GM13976 (cell line): ENCODE results near the gene DSN1.

Experiments used
- DNase-seq: peaks from one replicate; pipeline ENCODE4 v3.0.0; 2012; ENCODE audit warnings: low spot score
- in situ Hi-C: fragments of 300-500 bp; cut with MboI; formaldehyde crosslinking; loops from one replicate; pipeline ENCODE4 v1.12.0; 2022; ENCODE audit warnings: low sequenced_read_pairs, mixed read lengths, inconsistent platforms; ENCODE audit not compliant: unreplicated experiment
- TF ChIP-seq, protein P1 (sequence below): IDR thresholded peaks from 2 replicates; pipeline ENCODE4 v1.5.1; 2012; ENCODE audit warnings: borderline replicate concordance, mild to moderate bottlenecking; ENCODE audit not compliant: insufficient read depth; ENCODE audit errors: extremely low read depth, missing control alignments, control extremely low read depth

The DSN1 gene

DNA sequence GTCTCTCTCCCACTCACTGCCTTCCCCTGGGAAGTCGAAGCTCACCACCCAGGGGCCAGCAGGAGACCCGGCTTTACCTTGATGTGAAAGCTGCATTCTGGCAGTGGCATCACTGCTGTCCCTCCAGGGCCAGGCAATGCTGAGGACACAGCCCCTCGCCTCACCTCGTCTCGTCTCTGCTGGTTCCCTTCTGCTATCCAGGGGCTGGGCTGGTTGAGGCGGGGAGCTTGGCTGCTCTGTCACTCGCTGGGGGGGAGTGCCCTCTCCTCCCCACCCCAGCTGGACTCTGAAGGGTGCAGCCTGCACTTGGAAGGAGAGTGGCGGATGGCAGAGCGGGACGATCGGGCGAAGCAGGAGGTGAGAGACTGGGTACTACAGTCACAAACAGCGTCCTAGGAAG lies 12.7 kb upstream of the DSN1 start:
- TF ChIP-seq, protein P1, sequence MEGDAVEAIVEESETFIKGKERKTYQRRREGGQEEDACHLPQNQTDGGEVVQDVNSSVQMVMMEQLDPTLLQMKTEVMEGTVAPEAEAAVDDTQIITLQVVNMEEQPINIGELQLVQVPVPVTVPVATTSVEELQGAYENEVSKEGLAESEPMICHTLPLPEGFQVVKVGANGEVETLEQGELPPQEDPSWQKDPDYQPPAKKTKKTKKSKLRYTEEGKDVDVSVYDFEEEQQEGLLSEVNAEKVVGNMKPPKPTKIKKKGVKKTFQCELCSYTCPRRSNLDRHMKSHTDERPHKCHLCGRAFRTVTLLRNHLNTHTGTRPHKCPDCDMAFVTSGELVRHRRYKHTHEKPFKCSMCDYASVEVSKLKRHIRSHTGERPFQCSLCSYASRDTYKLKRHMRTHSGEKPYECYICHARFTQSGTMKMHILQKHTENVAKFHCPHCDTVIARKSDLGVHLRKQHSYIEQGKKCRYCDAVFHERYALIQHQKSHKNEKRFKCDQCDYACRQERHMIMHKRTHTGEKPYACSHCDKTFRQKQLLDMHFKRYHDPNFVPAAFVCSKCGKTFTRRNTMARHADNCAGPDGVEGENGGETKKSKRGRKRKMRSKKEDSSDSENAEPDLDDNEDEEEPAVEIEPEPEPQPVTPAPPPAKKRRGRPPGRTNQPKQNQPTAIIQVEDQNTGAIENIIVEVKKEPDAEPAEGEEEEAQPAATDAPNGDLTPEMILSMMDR = no peak
- in situ Hi-C loops = no loop called here
- DNase-seq = no peak

DNA sequence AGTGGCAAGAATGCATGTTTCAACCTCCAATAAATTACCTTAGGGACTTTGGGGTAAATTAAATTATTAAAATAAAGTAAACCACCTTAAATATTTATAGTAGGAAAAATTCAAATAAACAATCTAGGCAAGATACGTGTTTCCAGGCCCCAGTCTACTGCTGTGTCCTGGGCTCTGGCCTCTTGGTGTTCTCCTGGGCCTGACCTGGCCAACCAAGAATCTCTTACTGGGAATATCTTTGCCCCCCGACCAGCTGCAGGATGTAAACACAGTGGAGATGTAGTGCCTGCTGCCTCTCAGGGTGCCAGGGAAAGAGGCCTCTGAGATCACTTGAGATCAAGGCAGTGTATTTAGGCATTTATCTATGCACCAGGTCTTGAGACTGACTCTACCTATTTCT lies 11.7 kb upstream of the DSN1 start:
- in situ Hi-C loops = no loop called here
- no peak for DNase-seq
- TF ChIP-seq, protein P1 = no peak

DNA sequence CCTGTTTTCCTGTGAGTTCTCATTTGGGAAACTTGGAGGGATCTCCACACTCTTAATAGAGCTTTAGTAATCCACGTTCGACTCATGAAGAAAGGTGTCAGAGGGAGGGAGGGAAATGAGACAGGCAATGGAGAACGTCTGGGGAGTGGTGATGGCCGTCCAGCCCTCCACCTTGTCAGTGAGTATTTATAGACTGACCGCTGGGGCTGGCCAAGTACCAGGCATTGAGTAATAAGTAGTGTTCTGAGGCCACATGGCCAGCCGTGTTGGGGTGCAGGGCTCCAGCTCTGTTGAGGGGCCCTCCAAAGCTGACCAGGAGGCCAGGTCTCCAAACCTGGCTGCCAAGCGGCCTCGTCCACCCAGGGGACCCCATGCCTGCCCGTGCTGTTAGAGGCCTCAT lies 11.3 kb upstream of the DSN1 start:
- TF ChIP-seq, protein P1 = no peak
- in situ Hi-C loops = no loop called here
- no peak for DNase-seq

- DNase-seq = no peak
- in situ Hi-C loops = no loop called here
- TF ChIP-seq, protein P1 = no peak
These were observed 10.6 kb upstream of the DSN1 start for GRCh38 chr20:36784116-36784515.

DNA sequence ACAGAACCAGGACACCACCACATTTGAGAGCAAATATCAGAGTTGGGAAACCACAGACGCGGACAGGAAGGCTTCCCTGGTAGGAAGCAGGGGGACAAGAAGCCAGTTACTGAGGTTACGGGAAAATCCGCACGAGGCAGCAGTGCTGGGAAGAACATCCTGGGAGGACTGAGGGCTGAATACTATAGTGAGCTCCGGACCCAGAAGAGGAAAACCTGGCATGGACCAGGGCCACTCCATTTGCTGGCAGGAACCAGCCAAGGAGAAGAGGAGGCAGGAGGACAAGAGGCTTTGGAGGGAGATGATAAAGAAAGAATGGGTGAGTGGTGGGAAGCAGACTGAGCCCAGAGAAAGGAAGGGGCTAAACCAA lies 6.1 kb upstream of the DSN1 start:
- in situ Hi-C loops = no loop called here
- TF ChIP-seq, protein P1 = no peak
- DNase-seq = no peak

DNA sequence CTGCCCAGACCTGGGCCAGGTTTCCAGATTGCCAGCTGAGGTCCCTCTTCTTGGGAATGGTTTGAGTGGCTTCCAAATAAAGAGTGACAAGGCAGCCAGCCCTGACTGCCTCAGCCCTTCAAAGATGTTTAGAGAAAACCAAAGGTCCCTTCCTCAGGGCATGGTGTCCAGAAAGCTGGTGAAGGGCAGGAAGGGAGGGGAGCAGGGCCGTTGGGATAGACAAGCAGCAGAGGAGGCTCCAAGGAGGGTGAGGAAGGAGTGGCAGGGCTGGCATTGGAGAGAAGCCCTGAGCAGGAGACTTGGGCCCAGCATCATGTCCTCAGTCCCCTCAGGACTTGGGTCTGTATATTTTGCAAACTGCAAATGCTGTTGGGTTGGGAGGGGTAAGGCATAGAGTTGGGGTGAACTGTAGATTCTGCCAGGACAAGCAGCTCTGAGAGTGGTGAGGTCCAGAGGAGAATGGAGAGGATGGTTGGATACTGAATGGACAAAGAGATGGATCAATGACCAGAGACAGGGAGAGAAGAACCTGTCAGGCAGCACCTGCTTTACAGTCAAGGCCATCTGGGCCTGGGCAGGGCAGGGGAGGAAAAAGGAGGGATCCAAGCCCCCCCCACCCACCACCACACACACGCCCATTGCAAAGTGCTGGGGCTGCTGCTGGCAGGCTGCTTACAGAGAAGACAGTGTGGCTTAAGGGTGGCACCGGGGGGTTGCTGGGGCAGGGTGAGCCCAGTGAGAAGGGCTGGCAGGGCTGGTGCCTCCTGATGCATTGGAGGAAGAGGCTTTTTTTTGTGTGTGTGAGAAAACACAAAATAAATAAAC lies 5.5 kb upstream of the DSN1 start:
- in situ Hi-C loops = no loop called here
- TF ChIP-seq, protein P1 = no peak
- no peak for DNase-seq
